Measurements from ENCODE around the gene HOOK2. TPM values are rescaled to one million over a fixed set of nuclear protein-coding genes. Genes with fewer than 3 reads are reported as not detected.

Gene HOOK2
- total and polyA plus RNA-seq, 2 of the 13 experiments (the other 11 are each of a cell fraction or from before 2014, with no cell fraction given), result 9.2 to 12.9 TPM

DNA sequence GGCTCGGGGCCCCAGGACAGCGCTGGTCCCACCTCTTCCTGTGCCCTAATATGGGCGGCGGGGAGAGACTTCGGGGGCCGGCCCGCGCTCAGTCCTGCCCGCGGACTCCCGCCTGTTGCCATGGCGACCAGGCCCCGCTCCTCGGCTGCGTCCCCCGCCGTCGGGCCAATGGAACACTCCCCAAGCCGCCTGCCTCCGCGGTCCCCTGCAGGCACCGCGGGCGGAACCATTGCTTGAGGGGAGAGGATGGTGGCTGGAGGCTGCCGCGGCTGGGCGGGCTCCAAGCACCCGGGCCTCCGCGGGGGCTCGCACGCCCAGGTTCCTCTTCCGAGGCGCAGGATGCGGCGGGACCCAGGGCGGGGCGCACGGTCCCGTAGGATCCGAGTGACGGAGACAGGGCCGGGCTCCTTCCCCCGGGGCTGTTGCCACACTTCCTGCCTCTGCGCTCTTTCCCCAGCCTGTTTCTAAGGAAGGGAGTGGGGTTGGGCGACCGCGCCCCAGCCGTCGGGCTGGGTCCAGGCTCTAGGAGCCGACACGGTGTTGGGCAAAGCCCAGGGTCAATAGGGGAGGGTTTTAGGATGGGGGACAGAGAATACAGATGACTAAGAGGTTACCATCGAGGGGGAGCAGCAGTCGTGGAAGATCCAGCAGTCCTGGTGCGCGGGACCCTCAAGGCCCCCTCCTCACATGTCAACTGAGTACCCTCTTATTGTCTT is 14.7 kb upstream of the HOOK2 start (continued):
- TF ChIP-seq, protein P1, sequence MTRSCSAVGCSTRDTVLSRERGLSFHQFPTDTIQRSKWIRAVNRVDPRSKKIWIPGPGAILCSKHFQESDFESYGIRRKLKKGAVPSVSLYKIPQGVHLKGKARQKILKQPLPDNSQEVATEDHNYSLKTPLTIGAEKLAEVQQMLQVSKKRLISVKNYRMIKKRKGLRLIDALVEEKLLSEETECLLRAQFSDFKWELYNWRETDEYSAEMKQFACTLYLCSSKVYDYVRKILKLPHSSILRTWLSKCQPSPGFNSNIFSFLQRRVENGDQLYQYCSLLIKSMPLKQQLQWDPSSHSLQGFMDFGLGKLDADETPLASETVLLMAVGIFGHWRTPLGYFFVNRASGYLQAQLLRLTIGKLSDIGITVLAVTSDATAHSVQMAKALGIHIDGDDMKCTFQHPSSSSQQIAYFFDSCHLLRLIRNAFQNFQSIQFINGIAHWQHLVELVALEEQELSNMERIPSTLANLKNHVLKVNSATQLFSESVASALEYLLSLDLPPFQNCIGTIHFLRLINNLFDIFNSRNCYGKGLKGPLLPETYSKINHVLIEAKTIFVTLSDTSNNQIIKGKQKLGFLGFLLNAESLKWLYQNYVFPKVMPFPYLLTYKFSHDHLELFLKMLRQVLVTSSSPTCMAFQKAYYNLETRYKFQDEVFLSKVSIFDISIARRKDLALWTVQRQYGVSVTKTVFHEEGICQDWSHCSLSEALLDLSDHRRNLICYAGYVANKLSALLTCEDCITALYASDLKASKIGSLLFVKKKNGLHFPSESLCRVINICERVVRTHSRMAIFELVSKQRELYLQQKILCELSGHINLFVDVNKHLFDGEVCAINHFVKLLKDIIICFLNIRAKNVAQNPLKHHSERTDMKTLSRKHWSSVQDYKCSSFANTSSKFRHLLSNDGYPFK (CRISPR knock-in tag; IDR thresholded peaks at IDR 0.05; ENCODE audit: borderline replicate concordance), result no peak
- no peak for TF ChIP-seq MEIS1 (CRISPR knock-in tag; IDR thresholded peaks at IDR 0.05; ENCODE audit: borderline replicate concordance)
- no peak for TF ChIP-seq BRD4 (CRISPR knock-in tag; IDR thresholded peaks at IDR 0.05)
- no peak for TF ChIP-seq CBFB (CRISPR knock-in tag; IDR thresholded peaks at IDR 0.05)
- peak; percentile 89; the same call in 1 of the 2 replicates for TF ChIP-seq ELK4 (CRISPR knock-in tag; IDR thresholded peaks at IDR 0.05; ENCODE audit: borderline replicate concordance)
- no peak for TF ChIP-seq PTBP1 (IDR thresholded peaks at IDR 0.05; ENCODE audit: low read depth, low read length, poor library complexity, severe bottlenecking)
- no peak for TF ChIP-seq ZNF773 (CRISPR knock-in tag; IDR thresholded peaks at IDR 0.05; ENCODE audit: borderline replicate concordance)
- TF ChIP-seq NCOA5 (CRISPR knock-in tag; IDR thresholded peaks at IDR 0.05), result no peak
- TF ChIP-seq GFI1 (CRISPR knock-in tag; IDR thresholded peaks at IDR 0.05; ENCODE audit: borderline replicate concordance), result no peak
- no peak for TF ChIP-seq SNAI1 (CRISPR knock-in tag; IDR thresholded peaks at IDR 0.05; ENCODE audit: borderline replicate concordance)
- TF ChIP-seq, protein P2, sequence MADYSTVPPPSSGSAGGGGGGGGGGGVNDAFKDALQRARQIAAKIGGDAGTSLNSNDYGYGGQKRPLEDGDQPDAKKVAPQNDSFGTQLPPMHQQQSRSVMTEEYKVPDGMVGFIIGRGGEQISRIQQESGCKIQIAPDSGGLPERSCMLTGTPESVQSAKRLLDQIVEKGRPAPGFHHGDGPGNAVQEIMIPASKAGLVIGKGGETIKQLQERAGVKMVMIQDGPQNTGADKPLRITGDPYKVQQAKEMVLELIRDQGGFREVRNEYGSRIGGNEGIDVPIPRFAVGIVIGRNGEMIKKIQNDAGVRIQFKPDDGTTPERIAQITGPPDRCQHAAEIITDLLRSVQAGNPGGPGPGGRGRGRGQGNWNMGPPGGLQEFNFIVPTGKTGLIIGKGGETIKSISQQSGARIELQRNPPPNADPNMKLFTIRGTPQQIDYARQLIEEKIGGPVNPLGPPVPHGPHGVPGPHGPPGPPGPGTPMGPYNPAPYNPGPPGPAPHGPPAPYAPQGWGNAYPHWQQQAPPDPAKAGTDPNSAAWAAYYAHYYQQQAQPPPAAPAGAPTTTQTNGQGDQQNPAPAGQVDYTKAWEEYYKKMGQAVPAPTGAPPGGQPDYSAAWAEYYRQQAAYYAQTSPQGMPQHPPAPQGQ (CRISPR knock-in tag; IDR thresholded peaks at IDR 0.05; ENCODE audit: borderline replicate concordance), result no peak
- TF ChIP-seq SMAD3 (CRISPR knock-in tag; IDR thresholded peaks at IDR 0.05), result peak; percentile 55; the same call in 1 of the 2 replicates
- TF ChIP-seq RNF2 (conservative IDR thresholded peaks at IDR 0.05; ENCODE audit: low read depth), result no peak
- no peak for TF ChIP-seq SYNCRIP (IDR thresholded peaks at IDR 0.05; ENCODE audit: insufficient read depth, low read depth, low read length)
- no peak for TF ChIP-seq ATF4 (CRISPR knock-in tag; IDR thresholded peaks at IDR 0.05)
- peak; percentile 99 for TF ChIP-seq PRDM10 (CRISPR knock-in tag; IDR thresholded peaks at IDR 0.05; ENCODE audit: low read depth)
- no peak for TF ChIP-seq ZNF331 (CRISPR knock-in tag; IDR thresholded peaks at IDR 0.05)
- no peak for TF ChIP-seq ZNF24 (IDR thresholded peaks at IDR 0.05)

Data from HepG2 (cell line).